Measurements from ENCODE around the gene GNG12. TPM values are rescaled to one million over a fixed set of nuclear protein-coding genes. Genes with fewer than 3 reads are reported as not detected.
A peak's percentile ranks its signal among the peaks of the same experiment; 100 is the strongest.

Gene GNG12
- total and polyA plus RNA-seq, 3 experiments from 2014 or later, result 0.71 to 0.77 TPM; not detected in 1

GRCh38 chr1:67743072-67743725 is 90.1 kb downstream of the GNG12 start:
- DNase-seq, result no peak
- no peak overlapping the region for H3K27ac Mint-ChIP-seq
- no peaks in the 10 kb centered on the region for H3K4me1 Mint-ChIP-seq
- H3K36me3 Mint-ChIP-seq, result no peaks in the 10 kb centered on the region
- Histone ChIP-seq H3K4me3 (ENCODE audit: low read length) (no peak overlapping the region), H3K27ac (ENCODE audit: low read depth, low read length) (no peak overlapping the region), H3K4me1 (ENCODE audit: insufficient read depth, low read length) (no peaks in the 10 kb centered on the region), H3K9me3 (ENCODE audit: low read length) (no peaks in the 10 kb centered on the region), H3K36me3 (ENCODE audit: insufficient read depth, low read length) (no peaks in the 10 kb centered on the region), H3K27me3 (ENCODE audit: insufficient read depth, low read length, poor library complexity, severe bottlenecking) (no peaks in the 10 kb centered on the region)
- ChIA-PET POLR2A (interaction anchor here (0.6 kb wide), 1 partner anchor 58 kb away, joined by 3 read pairs; no protein-coding TSS in a partner anchor), CTCF (interaction anchor here (0.8 kb wide), 1 partner anchor 17 kb away, joined by 3 read pairs; no protein-coding TSS in a partner anchor)
- no peaks in the 10 kb centered on the region for H3K9me3 Mint-ChIP-seq
- H3K4me3 Mint-ChIP-seq, result no peak overlapping the region
- peaks cover 6 to 44% of the 10 kb centered on the region in 2 donors for H3K27me3 Mint-ChIP-seq

- H3K27me3 Mint-ChIP-seq, result peaks cover 0 to 36% of the 10 kb centered on the region in 2 donors
- ChIA-PET POLR2A (no interaction called here), CTCF (interaction anchor here (1.5 to 1.6 kb wide), 2 partner anchors 12 to 18 kb away, joined by 3 to 5 read pairs; no protein-coding TSS in a partner anchor)
- H3K27ac Mint-ChIP-seq, result no peak overlapping the region
- no peak for DNase-seq
- H3K27me3 ChIP-seq (ENCODE audit: insufficient read depth, low read length, poor library complexity, severe bottlenecking), result no peaks in the 10 kb centered on the region
- peaks cover under 1 to 1% (median under 1%) of the 10 kb centered on the region in 3 donors for H3K4me1 Mint-ChIP-seq
- H3K4me1 ChIP-seq (ENCODE audit: insufficient read depth, low read length), result peaks cover 2% of the 10 kb centered on the region
- H3K36me3 Mint-ChIP-seq, result no peaks in the 10 kb centered on the region
- H3K4me3 Mint-ChIP-seq, result no peak overlapping the region
- H3K27ac ChIP-seq (ENCODE audit: low read depth, low read length), result no peak overlapping the region
- no peaks in the 10 kb centered on the region for H3K9me3 Mint-ChIP-seq
- H3K9me3 ChIP-seq (ENCODE audit: low read length), result no peaks in the 10 kb centered on the region
- H3K36me3 ChIP-seq (ENCODE audit: insufficient read depth, low read length), result no peaks in the 10 kb centered on the region
- H3K4me3 ChIP-seq (ENCODE audit: low read length), result no peak overlapping the region
These were observed 91.5 kb downstream of the GNG12 start for GRCh38 chr1:67741736-67742135.

- Mint-ChIP-seq H3K4me1 (peaks cover 6 to 8% (median 6%) of the 10 kb centered on the region in 3 donors), H3K36me3 (no peaks in the 10 kb centered on the region), H3K27me3 (peaks cover 0 to 33% of the 10 kb centered on the region in 2 donors), H3K9me3 (no peaks in the 10 kb centered on the region), H3K4me3 (no peak overlapping the region), H3K27ac (no peak overlapping the region)
- no peak for DNase-seq
- Histone ChIP-seq H3K4me1 (ENCODE audit: insufficient read depth, low read length) (peaks cover 8% of the 10 kb centered on the region), H3K4me3 (ENCODE audit: low read length) (no peak overlapping the region), H3K9me3 (ENCODE audit: low read length) (no peaks in the 10 kb centered on the region), H3K36me3 (ENCODE audit: insufficient read depth, low read length) (no peaks in the 10 kb centered on the region), H3K27me3 (ENCODE audit: insufficient read depth, low read length, poor library complexity, severe bottlenecking) (no peaks in the 10 kb centered on the region), H3K27ac (ENCODE audit: low read depth, low read length) (no peak overlapping the region)
- ChIA-PET POLR2A (no interaction called here), CTCF (interaction anchor here (1.5 to 1.6 kb wide), 2 partner anchors 13 to 19 kb away, joined by 3 to 5 read pairs; no protein-coding TSS in a partner anchor)
These were observed 92.1 kb downstream of the GNG12 start for GRCh38 chr1:67741121-67741520.

GRCh38 chr1:67740543-67740942 is 92.7 kb downstream of the GNG12 start:
- Mint-ChIP-seq H3K36me3 (no peaks in the 10 kb centered on the region), H3K27me3 (peaks cover 0 to 27% of the 10 kb centered on the region in 2 donors), H3K4me3 (no peak overlapping the region), H3K27ac (no peak overlapping the region), H3K4me1 (peaks cover 12 to 13% (median 12%) of the 10 kb centered on the region in 3 donors), H3K9me3 (no peaks in the 10 kb centered on the region)
- POLR2A ChIA-PET, result no interaction called here
- Histone ChIP-seq H3K27ac (ENCODE audit: low read depth, low read length) (no peak overlapping the region), H3K4me1 (ENCODE audit: insufficient read depth, low read length) (peaks cover 14% of the 10 kb centered on the region), H3K27me3 (ENCODE audit: insufficient read depth, low read length, poor library complexity, severe bottlenecking) (no peaks in the 10 kb centered on the region), H3K36me3 (ENCODE audit: insufficient read depth, low read length) (no peaks in the 10 kb centered on the region), H3K4me3 (ENCODE audit: low read length) (no peak overlapping the region), H3K9me3 (ENCODE audit: low read length) (no peaks in the 10 kb centered on the region)
- CTCF ChIA-PET, result interaction anchor here (1.5 kb wide), 1 partner anchor 19 kb away, joined by 5 read pairs; no protein-coding TSS in a partner anchor
- DNase-seq, result no peak

- no peaks in the 10 kb centered on the region for H3K9me3 Mint-ChIP-seq
- Histone ChIP-seq H3K9me3 (ENCODE audit: low read length) (no peaks in the 10 kb centered on the region), H3K36me3 (ENCODE audit: insufficient read depth, low read length) (no peaks in the 10 kb centered on the region), H3K27me3 (ENCODE audit: insufficient read depth, low read length, poor library complexity, severe bottlenecking) (no peaks in the 10 kb centered on the region), H3K27ac (ENCODE audit: low read depth, low read length) (no peak overlapping the region), H3K4me3 (ENCODE audit: low read length) (no peak overlapping the region), H3K4me1 (ENCODE audit: insufficient read depth, low read length) (peaks cover 17% of the 10 kb centered on the region)
- no peaks in the 10 kb centered on the region for H3K36me3 Mint-ChIP-seq
- H3K27me3 Mint-ChIP-seq, result peaks cover 0 to 15% of the 10 kb centered on the region in 2 donors
- DNase-seq, result no peak
- H3K4me3 Mint-ChIP-seq, result no peak overlapping the region
- CTCF ChIA-PET, result no interaction called here
- peaks cover 14 to 16% (median 14%) of the 10 kb centered on the region in 3 donors for H3K4me1 Mint-ChIP-seq
- no peak overlapping the region for H3K27ac Mint-ChIP-seq
- POLR2A ChIA-PET, result no interaction called here
These were observed 93.9 kb downstream of the GNG12 start for GRCh38 chr1:67739361-67739760.

- Histone ChIP-seq H3K9me3 (ENCODE audit: low read length) (no peaks in the 10 kb centered on the region), H3K27me3 (ENCODE audit: insufficient read depth, low read length, poor library complexity, severe bottlenecking) (no peaks in the 10 kb centered on the region), H3K36me3 (ENCODE audit: insufficient read depth, low read length) (no peaks in the 10 kb centered on the region), H3K4me1 (ENCODE audit: insufficient read depth, low read length) (peaks cover 17% of the 10 kb centered on the region), H3K27ac (ENCODE audit: low read depth, low read length) (no peak overlapping the region), H3K4me3 (ENCODE audit: low read length) (no peak overlapping the region)
- no peaks in the 10 kb centered on the region for H3K9me3 Mint-ChIP-seq
- POLR2A ChIA-PET, result interaction anchor here (0.5 kb wide), 1 partner anchor 249 kb away, joined by 3 read pairs; no protein-coding TSS in a partner anchor
- no peak overlapping the region for H3K4me3 Mint-ChIP-seq
- H3K4me1 Mint-ChIP-seq, result peaks cover 14 to 23% (median 16%) of the 10 kb centered on the region in 3 donors
- no peaks in the 10 kb centered on the region for H3K36me3 Mint-ChIP-seq
- no peak for DNase-seq
- peaks cover 0 to 10% of the 10 kb centered on the region in 2 donors for H3K27me3 Mint-ChIP-seq
- CTCF ChIA-PET, result interaction anchor here (1.0 kb wide), 1 partner anchor 19 kb away, joined by 3 read pairs; no protein-coding TSS in a partner anchor
- no peak overlapping the region for H3K27ac Mint-ChIP-seq
These were observed 94.9 kb downstream of the GNG12 start for GRCh38 chr1:67738401-67738800.

- Histone ChIP-seq H3K27ac (ENCODE audit: low read depth, low read length) (no peak overlapping the region), H3K4me3 (ENCODE audit: low read length) (no peak overlapping the region), H3K27me3 (ENCODE audit: insufficient read depth, low read length, poor library complexity, severe bottlenecking) (no peaks in the 10 kb centered on the region), H3K4me1 (ENCODE audit: insufficient read depth, low read length) (peaks cover 17% of the 10 kb centered on the region), H3K36me3 (ENCODE audit: insufficient read depth, low read length) (no peaks in the 10 kb centered on the region), H3K9me3 (ENCODE audit: low read length) (no peaks in the 10 kb centered on the region)
- Mint-ChIP-seq H3K4me1 (peaks cover 14 to 23% (median 16%) of the 10 kb centered on the region in 3 donors), H3K9me3 (no peaks in the 10 kb centered on the region), H3K27ac (peak overlapping the region in 1 of 8 donors; percentile 68), H3K36me3 (no peaks in the 10 kb centered on the region), H3K27me3 (peaks cover 0 to 10% of the 10 kb centered on the region in 2 donors), H3K4me3 (no peak overlapping the region)
- DNase-seq, result no peak
- ChIA-PET POLR2A (interaction anchor here (0.8 kb wide), 1 partner anchor 53 kb away, joined by 3 read pairs; the partner anchor contains the start of gene GADD45A), CTCF (interaction anchor here (0.7 to 1.2 kb wide), 3 partner anchors 18 to 524 kb away, joined by 3 read pairs; no protein-coding TSS in a partner anchor)
These were observed 95.4 kb downstream of the GNG12 start for GRCh38 chr1:67737875-67738274.

- POLR2A ChIA-PET, result interaction anchor here (1.1 kb wide), 1 partner anchor 52 kb away, joined by 4 read pairs; the partner anchor contains the start of gene GADD45A
These were observed 96.5 kb downstream of the GNG12 start for GRCh38 chr1:67736750-67737149.

More at GRCh38 chr1:67736750-67737149, 96.5 kb downstream of the GNG12 start:
- no peaks in the 10 kb centered on the region for H3K27me3 ChIP-seq (ENCODE audit: insufficient read depth, low read length, poor library complexity, severe bottlenecking)
- Mint-ChIP-seq H3K27ac (peak overlapping the region in 5 of 8 donors; percentile 46 to 88 (median 85)), H3K4me1 (peaks cover 14 to 23% (median 16%) of the 10 kb centered on the region in 3 donors), H3K36me3 (no peaks in the 10 kb centered on the region), H3K9me3 (no peaks in the 10 kb centered on the region), H3K27me3 (peaks cover 0 to 10% of the 10 kb centered on the region in 2 donors), H3K4me3 (peak overlapping the region in 1 of 7 donors; percentile 74)
- no peaks in the 10 kb centered on the region for H3K36me3 ChIP-seq (ENCODE audit: insufficient read depth, low read length)
- CTCF ChIA-PET, result interaction anchor here (1.2 kb wide), 1 partner anchor 44 kb away, joined by 3 read pairs; no protein-coding TSS in a partner anchor
- H3K27ac ChIP-seq (ENCODE audit: low read depth, low read length), result peak overlapping the region; percentile 10
- H3K9me3 ChIP-seq (ENCODE audit: low read length), result no peaks in the 10 kb centered on the region
- peak overlapping the region; percentile 54 for H3K4me3 ChIP-seq (ENCODE audit: low read length)
- H3K4me1 ChIP-seq (ENCODE audit: insufficient read depth, low read length), result peaks cover 17% of the 10 kb centered on the region
- DNase-seq, result no peak
